Activated CD4-positive, CD25-positive, alpha-beta regulatory T cell treated with anti-CD3 and anti-CD28 coated beads, Interleukin-2, amount 50 U/mL, for 24 hours (primary cell): Measurements from ENCODE around the gene SSBP3.

Experiments
- ATAC-seq, 2 donors: fragments of 150-1000 bp; cut with Tn5 transposase; one replicate each; pipeline ENCODE4 v1.10.0; 2021; ENCODE audit warnings: mild to moderate bottlenecking in 1 of 2, moderate library complexity in 1 of 2

The SSBP3 gene

GRCh38 chr1:54282101-54282847, 123.9 kb downstream of the SSBP3 start:
- ATAC-seq = no peak

GRCh38 chr1:54280651-54281050, 125.5 kb downstream of the SSBP3 start:
- ATAC-seq = no peak

- no peak for ATAC-seq
Observed at GRCh38 chr1:54279457-54279856, 126.7 kb downstream of the SSBP3 start.

- ATAC-seq = no peak
Observed at GRCh38 chr1:54278941-54279422, 127.2 kb downstream of the SSBP3 start.

- no peak for ATAC-seq
Observed at GRCh38 chr1:54277451-54278341, 128.5 kb downstream of the SSBP3 start.

- no peak for ATAC-seq
Observed at GRCh38 chr1:54276617-54277450, 129.4 kb downstream of the SSBP3 start.

GRCh38 chr1:54275349-54275748, 130.8 kb downstream of the SSBP3 start:
- ATAC-seq = no peak

- ATAC-seq = no peak
Observed at GRCh38 chr1:54274881-54275280, 131.3 kb downstream of the SSBP3 start.

GRCh38 chr1:54274448-54274847, 131.7 kb downstream of the SSBP3 start:
- no peak for ATAC-seq

- no peak for ATAC-seq
Observed at GRCh38 chr1:54273795-54274163, 132.4 kb downstream of the SSBP3 start.

GRCh38 chr1:54273092-54273794, 133.0 kb downstream of the SSBP3 start:
- ATAC-seq = no peak

GRCh38 chr1:54272772-54273091, 133.5 kb downstream of the SSBP3 start:
- no peak for ATAC-seq

GRCh38 chr1:54272134-54272533, 134.1 kb downstream of the SSBP3 start:
- no peak for ATAC-seq

GRCh38 chr1:54271341-54271740, 134.9 kb downstream of the SSBP3 start:
- no peak for ATAC-seq

GRCh38 chr1:54270543-54270942, 135.7 kb downstream of the SSBP3 start:
- no peak for ATAC-seq

GRCh38 chr1:54268762-54269297, 137.4 kb downstream of the SSBP3 start:
- no peak for ATAC-seq

- ATAC-seq = no peak
Observed at GRCh38 chr1:54267815-54268761, 138.1 kb downstream of the SSBP3 start.

GRCh38 chr1:54266908-54267307, 139.3 kb downstream of the SSBP3 start:
- ATAC-seq = no peak

- no peak for ATAC-seq
Observed at GRCh38 chr1:54266195-54266594, 140.0 kb downstream of the SSBP3 start.

GRCh38 chr1:54265659-54266058, 140.5 kb downstream of the SSBP3 start:
- no peak for ATAC-seq

- no peak for ATAC-seq
Observed at GRCh38 chr1:54265126-54265525, 141.1 kb downstream of the SSBP3 start.
